ENCODE results near the gene COL13A1.

COL13A1 gene

GRCh38 chr10:69952069-69952800, 150.5 kb downstream of the COL13A1 start:
- DNase-seq (ENCODE audit: low read depth), result no peak

- no peak for DNase-seq (ENCODE audit: low read depth)
These were observed 151.1 kb downstream of the COL13A1 start for GRCh38 chr10:69952821-69953221.

DNA sequence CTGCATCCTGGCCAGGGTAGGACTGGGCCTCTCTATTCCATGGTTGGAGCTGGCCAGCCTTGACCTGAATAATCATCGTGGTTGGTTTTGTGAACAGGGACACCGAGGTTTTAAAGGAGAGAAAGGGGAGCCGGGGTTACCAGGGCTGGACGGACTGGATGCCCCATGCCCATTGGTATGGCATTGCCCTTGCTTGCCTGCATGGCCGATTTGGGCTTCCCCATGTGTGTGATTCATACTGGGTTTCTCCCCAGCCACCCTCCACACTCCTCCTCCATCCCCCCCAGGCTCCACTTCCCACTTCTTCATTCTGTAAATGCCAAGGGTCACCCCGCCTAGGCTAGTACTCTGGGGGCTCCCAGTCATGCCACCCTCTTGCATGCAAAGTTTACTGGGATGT, 152.1 kb downstream of the COL13A1 start:
- no peak for DNase-seq (ENCODE audit: low read depth)

- no peak for DNase-seq (ENCODE audit: low read depth)
These were observed 153.6 kb downstream of the COL13A1 start for GRCh38 chr10:69955211-69955805.

GRCh38 chr10:69955897-69956740, 154.4 kb downstream of the COL13A1 start:
- no peak for DNase-seq (ENCODE audit: low read depth)

DNA sequence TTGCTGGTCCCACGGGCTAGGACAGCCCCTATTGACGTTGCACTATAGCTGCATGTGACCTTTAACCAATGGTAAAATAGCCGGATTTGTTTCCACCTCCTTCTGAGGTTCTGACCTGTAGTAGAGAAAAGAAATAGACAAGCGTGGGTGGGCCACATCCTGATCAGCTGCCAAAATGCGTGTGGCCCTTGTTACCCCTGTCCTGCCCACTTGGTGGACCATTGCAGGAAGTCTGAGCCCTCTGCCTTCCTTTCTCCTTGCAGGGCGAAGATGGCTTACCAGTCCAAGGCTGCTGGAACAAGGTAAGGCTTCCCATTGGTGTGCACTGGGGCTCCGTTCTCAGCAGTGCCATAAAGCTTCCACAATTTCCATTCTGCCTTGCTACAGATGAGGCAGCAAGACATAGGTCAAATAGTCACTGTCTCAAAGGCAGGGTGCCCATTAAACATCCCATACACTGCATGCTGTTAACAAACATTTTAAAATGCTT, 155.1 kb downstream of the COL13A1 start:
- DNase-seq (ENCODE audit: low read depth), result no peak

- DNase-seq (ENCODE audit: low read depth), result no peak
These were observed 155.7 kb downstream of the COL13A1 start for GRCh38 chr10:69957241-69957885.

DNA sequence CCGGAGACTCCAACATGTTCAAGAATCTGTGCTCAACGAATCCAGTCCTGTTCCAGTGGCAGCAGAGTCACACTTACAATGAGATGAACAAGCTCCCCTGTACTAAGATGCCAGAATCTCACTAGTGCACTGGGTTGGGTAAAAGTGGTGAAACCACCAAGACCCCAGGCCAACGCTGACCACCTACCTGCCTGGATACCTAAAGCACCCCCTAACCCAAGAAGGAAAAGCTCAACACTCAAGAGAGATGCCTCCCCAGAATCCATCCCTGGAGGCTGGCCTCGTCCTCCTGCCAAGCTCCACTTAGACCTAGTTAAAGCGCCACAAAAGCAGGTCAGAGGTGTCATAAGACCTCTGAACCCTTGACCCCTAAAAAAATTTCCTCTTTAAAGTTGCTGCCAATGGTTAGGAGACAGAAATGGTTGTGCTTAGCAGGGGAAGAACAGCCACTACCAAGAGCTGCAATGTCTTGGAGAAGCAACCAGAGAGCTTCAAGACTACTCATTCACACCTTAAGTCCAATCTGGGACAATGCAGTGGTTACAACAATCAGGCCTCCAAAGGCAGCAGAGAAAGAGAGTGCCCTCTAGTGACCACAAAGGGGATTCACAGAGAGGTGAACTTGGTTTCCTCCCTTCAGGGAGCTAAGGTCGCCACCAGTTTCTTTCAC, 156.3 kb downstream of the COL13A1 start:
- DNase-seq (ENCODE audit: low read depth), result peak; percentile 36

DNA sequence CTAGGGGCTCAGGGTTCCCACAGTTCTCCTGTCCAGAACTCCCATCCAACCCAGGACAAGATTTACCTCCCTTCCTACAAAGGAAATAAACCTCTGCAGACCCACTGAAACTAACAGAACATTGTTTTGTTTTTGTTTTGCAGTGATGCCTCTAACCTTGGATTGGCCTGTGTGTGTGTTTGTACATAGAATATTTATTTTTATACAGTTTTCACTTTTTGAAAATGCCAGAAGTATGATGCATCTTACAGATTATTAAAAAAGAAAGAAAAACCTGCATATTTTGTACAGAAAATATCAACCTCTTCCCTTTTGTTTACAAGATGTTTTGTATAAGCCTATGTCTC, 156.8 kb downstream of the COL13A1 start:
- DNase-seq (ENCODE audit: low read depth), result no peak

- no peak for DNase-seq (ENCODE audit: low read depth)
These were observed 158.2 kb downstream of the COL13A1 start for GRCh38 chr10:69959911-69960310.

DNA sequence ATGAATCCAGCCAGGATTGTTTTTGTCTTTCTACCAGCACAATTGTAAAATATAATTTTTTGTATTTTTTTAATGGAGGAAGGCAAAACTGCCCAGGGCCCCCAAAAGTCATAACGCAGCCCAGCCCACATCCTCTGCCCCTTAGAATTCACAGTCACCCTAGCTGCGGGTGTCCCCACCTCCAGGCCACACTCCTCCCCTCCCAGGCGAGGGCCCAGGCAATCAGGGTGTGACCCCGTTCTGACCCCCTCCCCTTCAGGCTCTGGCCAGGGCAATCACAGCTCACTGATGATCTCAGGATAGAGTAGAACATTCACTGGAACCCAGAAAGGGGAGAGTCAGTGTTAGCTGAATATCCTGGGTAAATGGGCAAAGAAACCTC, 158.9 kb downstream of the COL13A1 start:
- no peak for DNase-seq (ENCODE audit: low read depth)

DNA sequence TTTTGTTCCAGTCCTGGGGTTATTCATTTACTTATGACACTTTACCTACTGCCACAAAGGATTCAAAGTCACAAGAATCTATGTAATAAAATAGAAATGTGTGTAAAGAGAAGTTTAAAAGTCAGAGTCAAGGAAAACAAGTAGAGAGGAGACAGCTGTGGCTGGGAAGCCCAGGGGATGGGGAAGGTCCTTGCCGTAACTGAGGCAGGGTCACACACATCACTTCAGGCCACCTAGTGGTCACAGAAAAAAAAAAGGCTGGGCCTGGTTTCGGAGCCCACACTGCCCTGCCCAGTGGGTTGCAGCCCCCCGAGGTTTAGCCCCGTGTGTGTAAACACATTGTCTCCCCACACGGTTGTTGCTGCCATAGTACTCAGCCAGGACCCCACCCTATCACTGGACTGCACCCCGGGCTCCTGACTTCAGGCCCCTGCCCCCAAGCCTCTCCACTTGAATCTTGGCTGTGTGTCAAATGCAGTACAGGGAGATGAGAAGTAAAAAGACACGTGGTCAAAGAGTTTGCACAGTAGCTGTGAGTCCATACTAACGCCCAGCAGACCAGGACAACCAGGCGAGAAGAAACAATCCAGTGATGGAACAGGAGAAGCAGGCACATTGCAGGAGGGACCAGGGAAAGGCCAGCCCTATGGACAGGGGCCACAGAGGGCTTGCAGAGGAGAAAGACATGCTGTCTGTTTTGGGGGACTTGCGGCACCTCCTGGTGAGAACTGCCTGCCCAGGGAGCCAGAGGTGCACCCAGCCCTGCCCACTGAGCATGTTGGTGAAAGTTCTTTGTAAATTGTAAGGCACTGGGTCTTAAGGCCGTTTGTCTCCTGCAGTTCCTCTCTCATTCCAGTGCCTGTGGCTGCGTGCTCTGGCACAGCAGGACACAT, 159.5 kb downstream of the COL13A1 start:
- no peak for DNase-seq (ENCODE audit: low read depth)

- no peak for DNase-seq (ENCODE audit: low read depth)
These were observed 160.4 kb downstream of the COL13A1 start for GRCh38 chr10:69961881-69962745.

- no peak for DNase-seq (ENCODE audit: low read depth)
These were observed 161.0 kb downstream of the COL13A1 start for GRCh38 chr10:69962746-69963135.

DNA sequence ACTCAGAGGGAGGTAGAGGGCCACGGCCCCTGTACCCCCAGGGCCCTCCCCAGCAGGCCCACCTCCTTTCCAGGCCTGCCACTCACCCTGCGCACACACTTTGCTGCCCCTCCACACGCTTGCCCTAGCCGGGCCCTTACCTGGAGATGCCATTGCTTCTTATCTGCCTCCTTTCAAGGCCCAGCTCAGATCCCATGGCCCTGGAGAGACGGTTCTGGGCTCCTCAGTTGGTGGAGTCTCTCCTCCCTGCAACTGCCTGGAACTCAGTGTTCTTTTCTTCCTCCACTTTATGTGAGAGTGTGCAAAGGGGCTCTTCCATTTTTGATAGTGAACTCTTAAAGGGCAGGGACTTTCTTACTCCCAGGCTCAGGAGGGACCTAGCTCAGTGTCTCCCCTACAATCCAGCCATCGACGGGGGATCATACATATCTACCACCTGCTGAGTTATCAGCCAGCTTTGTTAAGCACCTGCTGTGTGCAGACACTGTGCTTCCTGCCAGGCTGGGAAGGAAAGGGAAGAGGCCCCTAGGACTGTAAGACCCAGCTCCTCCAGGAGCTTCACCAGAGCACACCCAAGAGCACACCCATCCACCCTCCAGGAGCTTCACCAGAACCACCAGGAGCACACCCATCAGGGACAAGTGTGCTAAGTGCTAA, 161.6 kb downstream of the COL13A1 start:
- DNase-seq (ENCODE audit: low read depth), result no peak

DNA sequence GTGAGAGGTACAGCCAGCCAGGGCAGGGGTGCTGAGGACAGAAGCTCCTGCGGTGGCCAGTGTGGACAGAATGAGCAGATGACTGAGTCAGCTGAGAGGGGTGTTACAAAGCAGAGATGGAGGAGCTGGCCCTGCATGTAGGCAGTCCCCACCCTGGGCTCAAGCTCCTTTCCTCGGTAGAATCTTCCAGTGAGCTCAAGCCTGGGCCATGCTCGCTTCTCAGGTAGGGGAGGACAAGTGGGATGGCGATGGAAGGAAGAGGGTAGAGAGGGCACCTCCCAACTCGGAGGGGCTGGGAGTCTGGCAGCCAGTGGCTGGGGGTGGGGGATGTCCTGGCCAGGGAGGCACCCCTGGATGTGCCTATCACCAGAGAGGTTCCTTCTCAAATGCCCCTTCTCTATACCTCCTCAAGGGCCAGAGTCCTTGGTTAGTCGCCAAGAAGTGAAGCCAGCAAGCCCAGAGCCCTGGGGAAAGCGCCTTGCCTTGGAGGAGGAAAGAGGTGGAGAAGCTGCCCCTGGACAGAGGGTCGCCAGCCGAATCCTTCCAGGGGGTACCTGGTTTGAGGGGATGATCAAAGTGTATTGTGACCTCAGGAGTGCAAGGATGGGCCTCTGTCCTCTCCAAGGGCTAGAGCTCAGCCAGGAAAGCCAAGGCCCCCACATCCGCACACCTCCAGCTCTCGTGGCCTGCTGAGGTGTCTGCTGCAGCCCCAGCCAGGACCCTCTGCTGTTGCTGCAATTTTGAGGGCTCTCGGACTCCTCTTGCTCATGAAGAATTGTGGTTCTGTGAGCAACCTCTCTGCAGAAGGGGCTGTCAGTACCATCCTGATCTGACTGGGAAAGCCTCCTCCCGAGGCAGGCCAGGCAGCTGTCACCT, 162.4 kb downstream of the COL13A1 start:
- DNase-seq (ENCODE audit: low read depth), result no peak

GRCh38 chr10:69965086-69965485, 163.4 kb downstream of the COL13A1 start:
- DNase-seq (ENCODE audit: low read depth), result no peak

GRCh38 chr10:69965919-69966662, 164.4 kb downstream of the COL13A1 start:
- DNase-seq (ENCODE audit: low read depth), result no peak

All from GM04504 (cell line).